MM.1S (cell line): ENCODE data around the gene TRAM2.
A peak's percentile ranks its signal among the peaks of the same experiment; 100 is the strongest.

Experiments used
- DNase-seq: peaks from one replicate; pipeline ENCODE4 v3.0.0-alpha.2; 2015
- H2AFZ ChIP-seq: fragments of 300-600 bp; sonication (generic); 2 replicates; pipeline ENCODE4 v1.6.0; 2016; ENCODE audit warnings: antibody characterized with exemption, low read length
- H3F3A ChIP-seq: fragments of 300-600 bp; sonication (generic); 2 replicates; pipeline ENCODE4 v1.6.1; 2016; ENCODE audit warnings: mild to moderate bottlenecking, antibody characterized with exemption, low read length, moderate library complexity, mixed read lengths; ENCODE audit not compliant: insufficient read depth
- H3K27ac ChIP-seq: fragments of 300-600 bp; sonication (generic); 2 replicates; pipeline ENCODE4 v1.5.1; 2016; ENCODE audit warnings: mild to moderate bottlenecking, low read length
- H3K27me3 ChIP-seq: fragments of 300-600 bp; sonication (generic); replicated peaks from 2 replicates; pipeline ENCODE4 v1.6.0; 2016; ENCODE audit warnings: low read length; ENCODE audit not compliant: insufficient read depth
- H3K36me3 ChIP-seq: fragments of 300-600 bp; sonication (generic); replicated peaks from 2 replicates; pipeline ENCODE4 v1.6.1; 2016; ENCODE audit warnings: mild to moderate bottlenecking, low read length, mixed read lengths; ENCODE audit not compliant: insufficient read depth
- H3K4me1 ChIP-seq: fragments of 300-600 bp; sonication (generic); 2 replicates; pipeline ENCODE4 v1.6.1; 2016; ENCODE audit warnings: low read length, mixed read lengths
- H3K4me2 ChIP-seq: fragments of 300-600 bp; sonication (generic); 2 replicates; pipeline ENCODE4 v1.6.0; 2016; ENCODE audit warnings: low read depth, low read length
- H3K4me3 ChIP-seq: fragments of 300-600 bp; sonication (generic); 2 replicates; pipeline ENCODE4 v1.5.1; 2016; ENCODE audit warnings: low read length, mixed read lengths
- H3K79me2 ChIP-seq: fragments of 300-600 bp; sonication (generic); 2 replicates; pipeline ENCODE4 v1.6.1; 2016; ENCODE audit warnings: mixed run types, low read length, mixed read lengths
- H3K9ac ChIP-seq: fragments of 300-600 bp; sonication (generic); 2 replicates; pipeline ENCODE4 v1.6.1; 2016; ENCODE audit warnings: low read length, mixed read lengths
- H3K9me2 ChIP-seq: fragments of 300-600 bp; sonication (generic); replicated peaks from 2 replicates; pipeline ENCODE4 v1.6.1; 2016; ENCODE audit warnings: mild to moderate bottlenecking, low read length, mixed read lengths; ENCODE audit not compliant: insufficient read depth
- H3K9me3 ChIP-seq: fragments of 300-600 bp; sonication (generic); replicated peaks from 2 replicates; pipeline ENCODE4 v1.6.1; 2016; ENCODE audit warnings: mild to moderate bottlenecking, low read length, mixed read lengths; ENCODE audit not compliant: insufficient read depth
- H4K20me1 ChIP-seq: fragments of 300-600 bp; sonication (generic); 2 replicates; pipeline ENCODE4 v1.6.1; 2016; ENCODE audit warnings: mild to moderate bottlenecking, low read length, moderate library complexity, mixed read lengths; ENCODE audit not compliant: insufficient read depth
- CTCF ChIP-seq: fragments of 300-600 bp; sonication (generic); IDR thresholded peaks from 2 replicates; pipeline ENCODE4 v1.5.1; 2016; ENCODE audit warnings: antibody characterized with exemption, low read length, mixed read lengths
- EZH2 ChIP-seq: fragments of 300-600 bp; sonication (generic); optimal IDR thresholded peaks from 2 replicates; pipeline ENCODE3; 2017; ENCODE audit warnings: low read depth, mild to moderate bottlenecking, antibody characterized with exemption, low read length, mixed read lengths
- EZH2phosphoT487 ChIP-seq: fragments of 300-600 bp; sonication (generic); IDR thresholded peaks from 2 replicates; pipeline ENCODE4 v1.6.1; 2018; ENCODE audit warnings: antibody characterized with exemption, low read length

TRAM2 gene

GRCh38 chr6:52554684-52555280 is 22.1 kb downstream of the TRAM2 start:
- Histone ChIP-seq H3K4me1 (peaks cover 93% of the 10 kb centered on the region), H3K27ac (peak overlapping the region; percentile 94; the same call in 1 of the 2 replicates), H2AFZ (no peak overlapping the region), H3F3A (peaks cover 77% of the 10 kb centered on the region), H3K27me3 (no peaks in the 10 kb centered on the region), H3K9me3 (no peaks in the 10 kb centered on the region), H3K36me3 (no peaks in the 10 kb centered on the region; the same call in 1 of the 2 replicates), H3K4me3 (no peak overlapping the region), H3K9ac (no peak overlapping the region), H3K4me2 (peak overlapping the region; percentile 17), H3K79me2 (peaks cover 100% of the 10 kb centered on the region), H3K9me2 (no peaks in the 10 kb centered on the region), H4K20me1 (no peaks in the 10 kb centered on the region)
- TF ChIP-seq CTCF (no peak), EZH2 (no peak), EZH2phosphoT487 (no peak)
- DNase-seq = no peak

GRCh38 chr6:52553719-52554118 is 23.1 kb downstream of the TRAM2 start:
- no peaks in the 10 kb centered on the region; the same call in 1 of the 2 replicates for H3K36me3 ChIP-seq
- no peaks in the 10 kb centered on the region for H3K9me2 ChIP-seq
- H3K4me1 ChIP-seq = peaks cover 92% of the 10 kb centered on the region
- H2AFZ ChIP-seq = no peak overlapping the region
- peaks cover 75% of the 10 kb centered on the region for H3F3A ChIP-seq
- no peak overlapping the region for H3K4me3 ChIP-seq
- H3K27ac ChIP-seq = peak overlapping the region; percentile 94
- no peaks in the 10 kb centered on the region for H3K9me3 ChIP-seq
- no peaks in the 10 kb centered on the region for H4K20me1 ChIP-seq
- TF ChIP-seq CTCF = no peak
- no peak for TF ChIP-seq EZH2phosphoT487
- no peak for TF ChIP-seq EZH2
- peaks cover 100% of the 10 kb centered on the region for H3K79me2 ChIP-seq
- H3K9ac ChIP-seq = peak overlapping the region; percentile 66; the same call in 1 of the 2 replicates
- no peaks in the 10 kb centered on the region for H3K27me3 ChIP-seq
- DNase-seq = no peak
- H3K4me2 ChIP-seq = peak overlapping the region; percentile 78

- Histone ChIP-seq H3K27me3 (no peaks in the 10 kb centered on the region), H3K27ac (peak overlapping the region; percentile 94), H3K4me1 (peaks cover 92% of the 10 kb centered on the region), H3K9me2 (no peaks in the 10 kb centered on the region), H4K20me1 (no peaks in the 10 kb centered on the region), H3K4me2 (peak overlapping the region; percentile 78), H3K79me2 (peaks cover 100% of the 10 kb centered on the region), H3K9ac (peak overlapping the region; percentile 66), H3K9me3 (no peaks in the 10 kb centered on the region), H3F3A (peaks cover 75% of the 10 kb centered on the region), H3K4me3 (peak overlapping the region; percentile 19; the same call in 1 of the 2 replicates), H2AFZ (no peak overlapping the region), H3K36me3 (no peaks in the 10 kb centered on the region; the same call in 1 of the 2 replicates)
- TF ChIP-seq CTCF (no peak), EZH2phosphoT487 (no peak), EZH2 (no peak)
- DNase-seq = no peak
These were observed 23.7 kb downstream of the TRAM2 start for GRCh38 chr6:52553158-52553557.
